Neural progenitor cell (in vitro differentiated cells): Measurements from ENCODE around the gene SNAP29.

Source experiments
- EZH2 ChIP-seq: fragments of 200-600 bp; sonication (generic); IDR thresholded peaks from 2 replicates; pipeline ENCODE4 v1.6.1; 2017; ENCODE audit warnings: antibody characterized with exemption, mild to moderate bottlenecking, moderate library complexity
- EZH2phosphoT487 ChIP-seq: fragments of 200-600 bp; sonication (generic); IDR thresholded peaks from 2 replicates; pipeline ENCODE4 v1.6.1; 2017; ENCODE audit warnings: antibody characterized with exemption
- TF ChIP-seq, protein P1 (sequence below): fragments of 200-600 bp; sonication (generic); IDR thresholded peaks from 2 replicates; pipeline ENCODE4 v1.5.1; 2017; ENCODE audit warnings: antibody characterized with exemption, mild to moderate bottlenecking

DNA sequence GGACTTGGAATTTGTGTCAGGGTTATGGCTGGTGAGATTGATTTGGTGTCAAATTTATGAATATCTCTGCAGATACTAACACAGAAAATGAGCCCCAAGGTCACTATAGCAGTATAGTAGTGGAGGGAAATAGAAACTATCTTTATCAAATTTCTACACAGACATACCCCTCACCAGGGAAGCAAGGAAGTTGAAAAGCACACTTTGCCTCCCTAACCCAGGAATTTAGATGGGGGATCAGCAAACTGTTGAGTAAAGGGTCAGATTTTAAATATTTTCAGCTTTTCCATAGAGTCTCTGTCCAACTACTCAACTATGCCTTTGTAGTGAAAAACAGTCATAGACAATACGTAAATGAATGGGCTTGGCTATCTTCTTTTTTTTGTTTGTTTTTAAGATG, 71.2 kb downstream of the SNAP29 start:
- TF ChIP-seq, protein P1, sequence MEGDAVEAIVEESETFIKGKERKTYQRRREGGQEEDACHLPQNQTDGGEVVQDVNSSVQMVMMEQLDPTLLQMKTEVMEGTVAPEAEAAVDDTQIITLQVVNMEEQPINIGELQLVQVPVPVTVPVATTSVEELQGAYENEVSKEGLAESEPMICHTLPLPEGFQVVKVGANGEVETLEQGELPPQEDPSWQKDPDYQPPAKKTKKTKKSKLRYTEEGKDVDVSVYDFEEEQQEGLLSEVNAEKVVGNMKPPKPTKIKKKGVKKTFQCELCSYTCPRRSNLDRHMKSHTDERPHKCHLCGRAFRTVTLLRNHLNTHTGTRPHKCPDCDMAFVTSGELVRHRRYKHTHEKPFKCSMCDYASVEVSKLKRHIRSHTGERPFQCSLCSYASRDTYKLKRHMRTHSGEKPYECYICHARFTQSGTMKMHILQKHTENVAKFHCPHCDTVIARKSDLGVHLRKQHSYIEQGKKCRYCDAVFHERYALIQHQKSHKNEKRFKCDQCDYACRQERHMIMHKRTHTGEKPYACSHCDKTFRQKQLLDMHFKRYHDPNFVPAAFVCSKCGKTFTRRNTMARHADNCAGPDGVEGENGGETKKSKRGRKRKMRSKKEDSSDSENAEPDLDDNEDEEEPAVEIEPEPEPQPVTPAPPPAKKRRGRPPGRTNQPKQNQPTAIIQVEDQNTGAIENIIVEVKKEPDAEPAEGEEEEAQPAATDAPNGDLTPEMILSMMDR: no peak
- TF ChIP-seq EZH2: no peak
- no peak for TF ChIP-seq EZH2phosphoT487
